HG02970 (cell line): ENCODE data around the gene RAP2A.

Experiments
- ATAC-seq: cut with Tn5 transposase; IDR thresholded peaks from one replicate; pipeline ENCODE4 v1.9.1; 2021; ENCODE audit warnings: mild to moderate bottlenecking, moderate library complexity, moderate number of reproducible peaks; ENCODE audit not compliant: unreplicated experiment, low FRiP score

RAP2A gene

GRCh38 chr13:97433727-97434396 lies at the start of gene RAP2A:
TSS of gene RAP2A (plus strand) at chr13:97434169. CDS start at chr13:97434471, 302 bp downstream.
- ATAC-seq: peak; percentile 46

GRCh38 chr13:97384371-97384770 lies 49.6 kb upstream of the RAP2A start:
- ATAC-seq: no peak

DNA sequence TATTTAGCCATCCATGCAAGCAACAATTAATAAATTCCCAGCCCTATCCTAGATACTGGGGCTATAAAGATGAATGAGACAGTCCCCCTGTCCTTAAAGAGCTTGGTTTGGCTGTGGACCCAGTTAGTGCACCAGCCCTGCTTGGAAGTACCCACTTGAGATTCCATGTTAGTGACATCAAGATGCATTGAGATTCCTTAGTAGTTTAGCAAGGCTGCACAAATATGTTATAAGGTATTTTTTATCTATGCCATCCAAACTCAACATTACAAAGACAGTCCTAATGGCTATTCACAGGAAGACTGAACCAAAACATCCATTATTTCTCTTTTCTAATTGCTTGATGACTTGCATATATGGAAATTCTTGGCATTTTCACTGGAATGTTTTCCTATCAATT lies 48.8 kb upstream of the RAP2A start:
- no peak for ATAC-seq

DNA sequence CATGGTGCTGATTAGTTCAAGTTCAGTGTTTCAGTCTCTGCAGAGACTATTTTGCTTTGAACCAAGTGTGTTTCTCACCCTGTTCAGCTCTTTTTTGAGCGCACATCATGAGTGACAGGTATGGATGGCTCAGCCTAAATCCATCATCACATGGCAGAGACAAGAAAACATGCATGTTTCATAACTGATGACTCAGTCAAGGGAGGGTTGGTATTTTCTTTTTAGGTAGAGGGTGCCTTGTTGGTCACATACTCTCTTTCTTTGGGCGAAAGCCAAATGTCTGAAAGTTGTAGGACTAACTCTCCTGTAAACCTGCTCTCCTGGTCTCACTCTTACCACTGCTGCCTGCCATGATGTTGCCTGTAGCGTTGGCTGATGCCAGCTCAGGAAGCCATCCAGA lies 48.1 kb upstream of the RAP2A start:
- no peak for ATAC-seq

DNA sequence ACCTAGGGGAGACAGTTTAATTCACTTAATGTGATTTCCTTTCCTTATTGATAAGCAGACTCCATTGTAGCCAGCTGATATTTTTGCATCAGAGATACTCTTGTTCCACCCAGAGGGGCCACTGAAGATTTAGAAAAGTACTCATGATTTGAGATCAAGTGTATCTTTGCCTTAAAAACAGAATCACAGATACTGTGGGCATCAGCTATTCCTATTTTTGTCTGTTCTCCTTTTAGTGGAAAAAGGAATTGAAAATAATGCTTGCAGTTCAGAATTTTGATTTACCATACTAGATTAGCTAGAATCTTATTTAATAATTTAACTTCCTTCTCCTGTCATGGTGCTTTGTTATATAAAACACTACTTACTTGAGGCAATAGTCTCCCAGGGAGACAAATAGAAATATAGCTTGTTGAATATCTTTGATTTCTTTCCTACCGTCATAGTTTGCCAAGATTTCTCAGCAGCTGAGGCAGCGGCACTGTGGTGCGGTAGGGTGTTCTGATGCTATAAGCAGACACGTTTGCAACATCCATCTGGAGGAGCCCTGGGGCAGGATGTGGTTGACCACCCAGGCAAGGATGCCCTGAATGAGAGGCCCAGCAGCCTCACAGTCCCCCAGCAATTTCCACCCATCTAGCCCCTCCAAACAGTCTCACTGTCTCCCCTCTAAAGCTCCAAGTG lies 47.0 kb upstream of the RAP2A start:
- ATAC-seq: no peak

- no peak for ATAC-seq
These were observed 46.5 kb upstream of the RAP2A start for GRCh38 chr13:97387485-97387839.

DNA sequence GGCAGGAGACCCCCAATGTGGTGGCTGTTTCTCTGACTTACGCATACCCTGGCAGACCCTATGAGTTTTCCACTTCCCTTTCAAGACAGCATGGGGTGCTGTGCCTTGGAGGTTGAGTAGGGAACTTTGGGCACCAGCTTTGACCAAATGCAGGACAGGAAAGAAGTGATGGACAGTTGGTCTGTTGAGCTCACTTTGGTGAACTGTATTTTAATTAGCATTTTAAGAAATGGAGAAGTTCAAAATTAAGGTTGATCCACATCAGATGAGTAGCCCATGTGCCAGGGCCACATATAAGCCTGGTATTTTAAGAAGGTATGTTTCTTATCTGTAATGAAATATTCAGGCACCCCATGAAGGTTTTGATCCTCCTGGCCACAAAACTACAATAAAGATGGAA lies 46.1 kb upstream of the RAP2A start:
- ATAC-seq: no peak

DNA sequence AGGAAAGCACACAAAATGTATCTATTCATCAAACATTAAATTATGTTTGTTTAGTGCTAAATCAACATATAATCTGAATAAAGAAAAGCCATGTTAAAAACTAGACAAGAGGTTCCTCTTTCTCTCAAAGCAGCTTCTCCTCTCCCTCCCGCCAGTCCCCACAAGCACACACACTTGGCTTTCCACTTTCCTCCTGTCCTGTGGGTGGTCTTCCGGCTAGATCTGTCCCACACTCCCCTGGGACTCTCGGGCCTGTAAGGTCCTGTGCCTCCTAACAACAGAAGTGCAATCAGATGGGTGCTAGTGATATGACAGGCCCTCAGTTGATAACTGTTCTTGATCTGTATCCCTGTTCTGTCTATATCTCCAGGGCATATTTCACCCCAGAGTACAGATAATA lies 45.6 kb upstream of the RAP2A start:
- no peak for ATAC-seq

GRCh38 chr13:97390941-97391600 lies 42.9 kb upstream of the RAP2A start:
- no peak for ATAC-seq

GRCh38 chr13:97392020-97392419 lies 41.9 kb upstream of the RAP2A start:
- ATAC-seq: no peak

DNA sequence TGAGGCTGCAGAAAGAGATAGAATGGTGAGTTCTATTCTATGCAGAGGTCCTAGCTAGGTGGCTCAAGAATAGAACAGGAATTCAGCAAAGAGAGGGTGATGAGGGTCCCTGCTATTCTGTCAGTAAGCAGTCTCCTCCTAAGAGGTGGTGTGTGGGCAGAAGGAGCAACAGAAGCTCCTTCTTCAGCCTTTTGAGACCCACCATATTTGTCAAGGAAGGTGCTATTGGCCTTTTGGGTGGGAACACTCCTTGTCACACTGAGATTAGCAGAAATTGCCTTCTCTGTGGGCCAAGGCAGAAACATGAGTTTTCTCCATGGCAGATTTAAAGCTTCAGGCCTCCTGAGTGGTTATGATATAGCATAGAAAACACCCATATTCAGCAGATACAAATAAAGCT lies 39.4 kb upstream of the RAP2A start:
- ATAC-seq: no peak

DNA sequence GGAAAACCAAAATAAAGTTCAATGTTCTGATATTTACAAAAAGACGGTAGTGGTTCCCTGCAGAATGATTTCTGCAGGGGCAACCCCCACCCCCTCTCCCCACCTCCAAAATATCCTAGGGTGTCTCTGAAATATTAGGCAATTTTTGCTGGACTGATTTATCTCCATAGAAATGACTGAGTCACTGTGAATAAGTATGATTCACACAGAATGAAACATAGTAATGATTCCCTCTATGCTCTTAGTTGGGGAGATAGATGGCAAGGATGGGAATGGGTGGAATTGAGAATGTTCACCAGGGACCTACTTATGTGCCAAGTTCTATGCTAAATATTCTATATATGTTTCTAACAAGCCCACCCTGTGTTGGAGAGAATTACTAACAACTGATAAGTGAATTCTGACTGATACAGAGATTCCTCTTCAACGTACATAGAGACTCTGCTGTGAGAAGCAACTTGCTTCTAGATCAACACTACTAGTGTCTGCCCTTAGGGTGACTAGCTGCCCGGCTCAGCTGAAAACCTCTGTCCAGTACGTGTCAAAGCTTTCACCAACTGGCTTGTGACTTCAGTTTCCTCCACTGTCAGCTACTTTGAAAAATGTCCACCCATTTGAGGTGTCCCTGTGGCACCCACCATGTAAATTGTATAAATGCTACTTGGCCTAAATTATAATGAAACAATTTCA lies 38.4 kb upstream of the RAP2A start:
- no peak for ATAC-seq

DNA sequence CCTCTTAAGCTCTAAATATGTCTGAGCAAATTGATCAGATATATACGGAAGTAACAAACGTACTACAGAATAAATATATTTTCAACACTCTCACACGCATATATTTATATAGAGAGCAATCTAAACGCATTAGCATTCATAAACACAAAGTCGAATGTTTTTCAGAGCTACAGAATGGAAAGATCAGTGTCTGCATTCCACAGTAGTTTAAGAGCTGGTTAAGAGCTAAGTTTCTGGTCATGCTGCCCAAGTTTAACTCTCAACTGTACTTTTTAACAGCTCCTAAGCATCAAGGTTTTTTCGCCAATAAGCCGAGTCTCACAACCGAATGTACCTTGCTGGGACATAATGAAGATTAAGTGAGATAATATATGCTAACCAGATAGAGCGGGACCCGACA lies 36.7 kb upstream of the RAP2A start:
- ATAC-seq: no peak

DNA sequence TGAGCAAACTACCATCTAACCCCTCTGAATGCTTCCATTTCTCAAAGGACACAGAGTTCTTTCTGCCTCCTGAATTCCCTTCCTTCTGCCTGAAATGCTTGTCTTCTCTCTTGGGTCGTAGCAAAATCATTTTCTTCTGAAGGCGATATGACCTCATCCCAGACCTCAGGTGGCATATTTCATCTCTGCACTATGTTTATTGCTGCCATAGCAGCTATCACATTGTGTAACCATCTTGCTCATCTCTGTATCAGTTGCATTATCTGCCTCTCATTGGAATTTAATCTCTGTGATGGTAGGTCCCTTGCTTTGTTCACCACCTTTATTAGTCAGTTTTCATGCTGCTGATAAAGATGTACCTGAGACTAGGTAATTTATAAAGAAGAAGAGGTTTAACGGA lies 32.5 kb upstream of the RAP2A start:
- no peak for ATAC-seq

GRCh38 chr13:97403893-97404750 lies 29.8 kb upstream of the RAP2A start:
- ATAC-seq: no peak

GRCh38 chr13:97407540-97407939 lies 26.4 kb upstream of the RAP2A start:
- ATAC-seq: no peak

GRCh38 chr13:97408938-97409337 lies 25.0 kb upstream of the RAP2A start:
- ATAC-seq: no peak

GRCh38 chr13:97411984-97412383 lies 22.0 kb upstream of the RAP2A start:
- no peak for ATAC-seq

DNA sequence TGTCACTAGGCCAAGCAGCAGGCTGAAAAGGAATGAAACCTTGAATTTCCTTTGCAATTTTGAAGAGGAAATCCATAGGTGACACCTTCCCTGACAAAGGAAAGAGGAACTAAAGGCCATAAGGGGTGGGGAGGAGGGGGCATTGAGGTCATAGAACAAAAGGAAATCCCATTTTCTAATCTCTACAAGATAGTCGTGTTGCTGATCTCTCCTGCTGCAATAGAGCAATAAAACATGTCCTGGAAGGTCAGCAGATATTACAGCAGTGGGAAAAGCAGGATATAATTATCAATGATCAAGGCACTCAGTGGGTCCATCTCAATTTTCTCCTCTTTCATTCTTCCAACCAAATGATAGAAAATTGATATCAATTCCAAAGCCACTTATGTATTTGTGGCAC lies 20.3 kb upstream of the RAP2A start:
- no peak for ATAC-seq

DNA sequence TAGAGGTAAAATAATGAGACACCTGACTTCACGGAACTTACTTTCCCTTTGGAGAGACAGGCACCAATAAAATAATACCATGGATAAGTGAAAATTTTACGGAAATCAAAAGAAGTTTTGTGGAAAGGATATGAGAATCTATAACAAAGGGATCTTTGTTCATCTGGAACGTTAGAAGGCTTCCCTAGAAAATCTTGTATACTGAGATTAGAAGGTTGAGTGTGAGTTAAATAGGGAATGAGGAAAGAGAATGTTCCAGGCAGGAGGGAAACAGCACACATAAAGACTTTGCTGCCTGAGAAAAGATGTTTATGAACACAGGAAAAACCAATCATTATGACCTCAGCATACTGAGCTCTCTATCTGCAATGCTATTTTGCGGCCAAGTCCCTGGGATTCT lies 19.6 kb upstream of the RAP2A start:
- ATAC-seq: no peak
